Fibroblast of villous mesenchyme (primary cell): ENCODE measurements around the gene FOXS1. TPM values are rescaled to one million over a fixed set of nuclear protein-coding genes. Genes with fewer than 3 reads are reported as not detected.

Experiments used
- DNase-seq: peaks from one replicate; pipeline ENCODE4 v3.0.0-alpha.2; 2010; ENCODE audit warnings: low read depth
- H3K4me3 ChIP-seq: 2 replicates; pipeline ENCODE4 v1.5.1; 2011; ENCODE audit warnings: low read depth, mild to moderate bottlenecking, low read length
- CTCF ChIP-seq: IDR thresholded peaks from 2 replicates; pipeline ENCODE4 v1.5.1; 2012; ENCODE audit warnings: low read depth, mild to moderate bottlenecking, low read length; ENCODE audit not compliant: insufficient read depth
- total RNA-seq: library from RNA; depleted of rRNA; stranded (reverse); fragments of >200 nt; gene quantifications from 2 replicates; pipeline ENCODE4 v1.2.3, GENCODE V29; 2012

The FOXS1 gene
- total RNA-seq, 1 donor: 1.7 TPM

GRCh38 chr20:31857861-31858759 is 12.7 kb upstream of the FOXS1 start:
- no peak overlapping the region for H3K4me3 ChIP-seq
- no peak for TF ChIP-seq CTCF
- no peak for DNase-seq

- no peak for TF ChIP-seq CTCF
- no peak overlapping the region for H3K4me3 ChIP-seq
- no peak for DNase-seq
These were observed 11.1 kb upstream of the FOXS1 start for GRCh38 chr20:31856516-31856915.

GRCh38 chr20:31853481-31853880 is 8.1 kb upstream of the FOXS1 start:
- no peak for DNase-seq
- TF ChIP-seq CTCF: no peak
- H3K4me3 ChIP-seq: no peak overlapping the region

- TF ChIP-seq CTCF: no peak
- DNase-seq: no peak
These were observed 6.0 kb upstream of the FOXS1 start for GRCh38 chr20:31851240-31851955.

GRCh38 chr20:31849306-31849930 is 4.0 kb upstream of the FOXS1 start:
- no peak for TF ChIP-seq CTCF
- H3K4me3 ChIP-seq: no peak overlapping the region
- DNase-seq: no peak

More at GRCh38 chr20:31851240-31851955, 6.0 kb upstream of the FOXS1 start:
- no peak overlapping the region for H3K4me3 ChIP-seq

- no peak for DNase-seq
- no peak overlapping the region for H3K4me3 ChIP-seq
- TF ChIP-seq CTCF: no peak
These were observed 2.9 kb upstream of the FOXS1 start for GRCh38 chr20:31848088-31848999.
